ENCODE results near the gene ARHGAP26.

ARHGAP26 gene

DNA sequence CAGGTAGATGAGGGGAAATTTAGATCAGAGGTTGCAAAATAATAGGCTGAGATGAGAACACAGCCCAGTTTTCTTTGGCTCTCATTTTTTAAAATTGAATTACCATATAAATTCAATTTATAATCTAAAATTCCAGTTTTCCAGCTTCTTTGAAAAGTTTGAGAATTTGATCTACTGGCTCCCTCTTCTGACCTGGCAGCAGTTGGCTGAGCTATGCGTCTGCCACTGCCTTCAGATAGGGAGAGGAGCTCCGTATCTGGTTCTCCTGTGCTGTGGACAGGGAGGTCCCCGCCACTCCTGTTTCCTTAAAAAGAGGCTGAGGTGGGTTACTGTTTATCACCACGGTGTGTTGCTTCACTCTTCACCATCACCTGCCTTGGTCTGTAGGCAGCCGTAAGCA, 103.7 kb downstream of the ARHGAP26 start:
- no peak for DNase-seq (ENCODE audit: low spot score)

DNA sequence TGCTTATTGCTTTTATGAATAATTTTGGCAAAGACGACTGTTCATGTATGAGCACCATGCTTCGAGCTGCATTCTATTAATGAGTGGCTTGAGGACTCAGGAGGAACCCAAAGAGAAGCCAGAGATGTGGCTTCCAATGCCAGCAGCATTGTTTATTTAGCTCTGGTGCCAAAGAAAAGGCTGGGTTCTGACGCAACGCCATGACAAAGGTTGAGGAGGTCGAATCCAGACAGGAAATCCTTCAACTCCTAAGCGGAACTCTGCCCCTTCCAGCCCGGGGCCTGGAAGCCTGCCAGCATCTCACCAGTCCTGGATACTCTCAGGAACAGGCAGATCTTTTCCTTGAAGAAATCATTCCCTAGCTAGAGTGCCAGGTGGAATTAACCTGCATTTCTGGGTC, 104.4 kb downstream of the ARHGAP26 start:
- no peak for DNase-seq (ENCODE audit: low spot score)

DNA sequence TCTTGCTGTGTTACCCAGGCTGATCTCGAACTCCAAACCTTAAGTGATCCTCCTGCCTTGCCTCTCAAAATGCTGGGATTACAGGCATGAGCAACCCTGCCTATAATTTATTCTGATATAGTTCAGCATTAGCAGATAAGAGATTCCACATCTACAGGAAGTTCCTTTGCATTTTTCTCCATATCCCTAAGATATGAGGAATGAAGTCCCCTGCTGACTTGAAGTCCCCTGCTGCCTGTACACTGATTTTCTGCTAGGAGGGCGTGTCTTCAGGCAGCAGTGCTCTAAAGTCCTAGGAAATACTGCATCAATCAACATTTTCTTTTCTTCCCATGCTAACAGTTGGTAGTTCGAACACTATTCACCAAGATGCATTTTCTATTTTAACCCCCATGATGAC, 105.8 kb downstream of the ARHGAP26 start:
- DNase-seq (ENCODE audit: low spot score) = no peak

GRCh38 chr5:142876817-142877216, 106.6 kb downstream of the ARHGAP26 start:
- DNase-seq (ENCODE audit: low spot score) = no peak

DNA sequence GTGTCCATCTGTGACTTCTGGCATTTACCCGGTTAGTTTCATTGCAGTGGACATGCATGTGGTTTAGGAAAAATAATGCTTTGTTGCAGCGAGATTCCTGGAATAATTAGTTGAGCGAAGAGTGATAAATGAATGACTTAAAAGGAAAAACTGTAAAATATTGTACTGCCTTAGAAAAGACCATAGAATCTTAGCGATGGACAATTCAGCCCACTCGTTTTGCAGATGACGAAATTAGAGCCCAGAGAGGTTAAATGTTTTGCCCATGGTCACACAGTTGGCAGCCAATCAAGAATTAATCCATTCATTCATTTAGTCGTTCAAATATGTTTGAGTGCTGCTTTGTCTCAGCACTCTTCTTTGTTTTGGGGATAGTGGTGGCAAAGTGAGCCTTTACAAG, 107.9 kb downstream of the ARHGAP26 start:
- no peak for DNase-seq (ENCODE audit: low spot score)

DNA sequence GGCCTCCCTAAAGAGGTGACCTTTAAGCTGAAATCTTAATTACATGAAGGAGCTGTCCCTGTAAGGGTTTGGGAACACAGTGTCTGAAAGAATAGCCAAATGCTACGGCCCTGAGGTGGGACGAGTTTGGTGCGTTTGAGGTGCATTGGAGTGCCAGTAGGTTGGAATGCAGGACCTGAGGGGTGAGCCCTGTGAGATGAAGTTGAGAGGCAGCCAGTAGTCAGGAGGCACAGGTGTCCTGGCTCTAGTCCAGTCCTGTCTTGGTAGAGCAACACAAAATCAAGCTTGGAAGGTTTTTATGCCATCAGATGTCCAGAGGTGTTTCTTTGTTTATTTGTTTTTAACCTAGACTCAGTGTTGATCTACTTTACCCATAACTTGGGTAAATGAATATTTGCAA, 108.5 kb downstream of the ARHGAP26 start:
- DNase-seq (ENCODE audit: low spot score) = no peak

DNA sequence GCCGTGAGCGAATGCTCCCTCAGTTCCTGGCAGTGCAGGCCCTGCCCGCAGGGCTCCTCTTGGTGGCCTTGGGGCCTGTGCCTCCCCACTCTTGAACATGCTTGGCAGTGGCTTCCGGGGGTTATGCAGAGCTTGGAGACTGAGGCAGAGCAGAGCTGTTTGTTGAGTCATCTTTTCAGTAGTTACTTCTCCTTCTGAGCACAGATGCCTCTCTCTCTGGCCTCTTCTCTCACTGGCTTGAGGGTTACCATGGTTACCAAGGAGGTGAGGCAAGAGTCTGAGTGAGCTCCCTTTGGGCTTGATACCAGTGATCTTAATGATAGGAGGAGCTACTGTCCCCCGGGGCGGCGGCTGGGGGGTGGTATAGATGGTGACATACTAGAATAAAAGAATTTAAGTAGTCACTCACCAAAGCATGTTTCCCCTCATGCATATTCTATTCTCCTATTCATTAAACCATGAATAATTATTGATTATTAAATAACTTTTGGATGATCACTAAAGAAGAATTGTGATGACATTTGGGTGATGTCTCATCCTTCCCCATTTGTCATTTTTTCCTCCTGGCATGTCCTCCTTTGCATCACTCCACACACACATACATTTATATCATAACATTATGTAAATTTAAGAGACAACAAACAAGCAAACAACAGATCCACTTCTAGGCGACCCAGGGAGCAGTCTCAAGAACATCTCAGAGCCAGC, 111.1 kb downstream of the ARHGAP26 start:
- no peak for DNase-seq (ENCODE audit: low spot score)

DNA sequence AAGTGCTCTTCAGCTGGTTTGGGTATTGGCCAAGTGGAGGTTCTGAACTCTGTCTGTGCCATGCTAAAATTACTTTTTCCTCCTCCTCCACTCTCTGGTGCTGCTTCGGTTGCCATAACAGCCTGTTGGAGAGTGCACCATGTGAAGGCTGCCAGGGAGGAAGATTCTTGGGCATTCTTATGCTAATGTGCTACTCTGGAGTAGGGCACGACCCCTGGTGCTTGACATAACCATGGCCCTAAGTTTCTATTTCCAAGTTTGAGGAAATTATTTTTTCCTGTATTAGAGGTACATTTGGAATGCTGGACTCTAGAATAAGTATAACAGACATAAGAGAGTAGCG, 111.6 kb downstream of the ARHGAP26 start:
- no peak for DNase-seq (ENCODE audit: low spot score)

DNA sequence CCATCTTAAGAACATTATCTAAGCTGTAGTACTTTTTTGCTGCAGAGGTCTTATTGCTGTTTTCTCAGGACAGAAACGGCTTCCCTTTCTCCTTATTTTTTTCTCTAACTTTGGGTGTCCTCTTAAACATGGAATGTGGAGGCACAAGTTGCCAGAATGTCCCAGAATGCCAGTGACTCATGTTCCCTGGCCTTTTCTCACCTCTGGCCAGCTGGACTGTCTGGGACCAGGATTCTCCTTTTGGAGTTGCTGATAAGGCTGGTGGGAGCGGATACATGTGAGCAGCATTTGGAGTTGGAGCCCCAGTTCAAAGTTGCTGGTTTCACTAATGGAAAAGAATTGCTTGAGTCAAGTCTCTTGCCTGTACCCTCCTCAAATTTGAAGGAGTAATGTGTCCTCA, 112.8 kb downstream of the ARHGAP26 start:
- no peak for DNase-seq (ENCODE audit: low spot score)

DNA sequence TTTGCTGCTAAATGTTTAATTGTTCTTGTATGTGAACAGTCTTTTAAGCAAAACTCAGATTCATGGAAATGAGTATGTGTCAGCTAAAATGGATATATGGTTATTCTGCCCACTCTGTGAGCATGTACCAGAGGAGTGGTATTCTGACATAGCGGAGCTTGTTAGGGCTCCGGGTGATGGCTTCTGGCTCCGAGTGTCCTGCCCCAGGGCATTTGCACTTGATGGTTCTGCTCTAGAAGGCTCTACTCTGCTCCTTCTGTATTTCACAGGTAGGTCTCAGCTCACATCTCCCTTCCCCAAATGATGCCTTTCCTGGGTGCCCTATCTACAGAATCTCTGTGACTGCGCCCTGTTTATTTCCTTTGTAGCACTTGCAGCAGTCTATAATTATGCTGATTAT, 113.3 kb downstream of the ARHGAP26 start:
- DNase-seq (ENCODE audit: low spot score) = no peak

DNA sequence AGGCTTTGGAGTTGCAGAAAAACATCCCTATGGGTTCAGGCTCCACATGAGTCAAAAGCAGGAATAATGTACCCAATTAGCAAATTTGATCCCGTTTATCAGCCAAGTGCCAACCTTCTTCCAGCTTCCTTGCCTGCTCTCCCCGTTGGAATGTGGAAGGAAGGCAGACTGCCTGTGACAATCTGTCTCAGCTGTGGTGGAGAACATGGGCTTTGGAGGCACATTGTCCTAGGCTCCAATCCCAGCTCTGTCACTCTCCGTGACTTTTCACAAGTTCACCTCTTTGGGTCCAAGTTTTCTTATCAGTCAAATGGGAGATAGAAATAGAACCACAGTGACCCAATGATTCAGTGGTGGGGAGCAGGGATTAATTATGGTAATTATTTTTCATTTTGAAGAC, 113.9 kb downstream of the ARHGAP26 start:
- no peak for DNase-seq (ENCODE audit: low spot score)

DNA sequence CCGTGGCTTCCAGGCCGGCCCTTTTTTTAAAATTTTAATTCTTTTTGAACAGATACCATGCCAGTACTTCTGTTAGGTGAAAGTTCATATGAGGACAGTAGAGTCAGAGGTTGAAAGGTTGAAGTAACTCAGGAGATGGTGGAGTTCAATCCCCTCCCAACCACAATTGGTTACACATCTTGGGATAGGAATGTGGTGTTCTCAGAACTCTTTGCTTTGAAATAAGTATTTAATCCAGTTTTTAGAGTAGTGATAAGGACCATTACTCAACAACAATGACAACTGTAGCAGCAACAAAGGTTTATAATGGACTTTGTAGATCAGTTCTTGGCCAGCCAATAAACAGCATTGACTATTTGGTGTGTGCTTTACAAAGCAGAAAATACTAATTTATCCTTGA, 116.0 kb downstream of the ARHGAP26 start:
- DNase-seq (ENCODE audit: low spot score) = no peak

DNA sequence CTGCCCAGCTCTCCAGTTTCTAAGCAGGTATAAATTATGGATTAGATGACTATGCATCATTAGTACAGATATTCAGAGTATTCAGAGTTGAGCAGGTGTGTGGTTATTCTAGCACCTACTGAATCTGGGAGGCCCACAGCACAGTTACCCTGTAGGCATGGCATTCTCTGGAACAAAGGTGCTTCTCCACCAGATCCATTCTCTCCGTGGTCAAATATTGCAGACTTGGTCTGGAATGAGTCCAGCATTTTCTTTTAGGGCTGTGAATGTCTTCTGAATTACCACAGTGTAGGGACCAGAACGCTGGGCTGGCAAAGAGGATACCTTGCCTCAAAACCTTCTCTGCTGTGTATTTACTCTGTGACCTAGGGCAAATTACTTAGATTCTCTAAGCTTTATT, 116.8 kb downstream of the ARHGAP26 start:
- no peak for DNase-seq (ENCODE audit: low spot score)

GRCh38 chr5:142888469-142889085, 118.4 kb downstream of the ARHGAP26 start:
- peak; percentile 24 for DNase-seq (ENCODE audit: low spot score)

DNA sequence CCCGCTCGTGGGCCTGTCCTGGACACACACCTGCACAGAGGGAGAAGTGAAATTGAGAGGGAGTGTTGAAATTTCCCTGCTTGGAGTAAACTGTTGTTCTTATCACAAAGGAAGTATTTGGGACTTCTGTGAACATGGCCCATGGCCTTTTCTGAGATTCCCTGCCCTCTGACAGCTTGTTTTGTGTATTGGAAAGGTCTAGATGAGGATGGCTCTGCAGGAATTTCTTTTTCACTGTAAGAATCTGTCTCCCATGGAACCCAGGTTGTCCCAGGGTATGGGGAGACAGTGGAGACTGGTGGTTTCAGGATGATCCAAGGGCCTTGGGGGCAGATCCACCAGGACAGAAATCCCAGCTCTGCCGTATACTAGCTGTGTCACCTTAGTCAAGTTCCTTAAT, 121.8 kb downstream of the ARHGAP26 start:
- no peak for DNase-seq (ENCODE audit: low spot score)

DNA sequence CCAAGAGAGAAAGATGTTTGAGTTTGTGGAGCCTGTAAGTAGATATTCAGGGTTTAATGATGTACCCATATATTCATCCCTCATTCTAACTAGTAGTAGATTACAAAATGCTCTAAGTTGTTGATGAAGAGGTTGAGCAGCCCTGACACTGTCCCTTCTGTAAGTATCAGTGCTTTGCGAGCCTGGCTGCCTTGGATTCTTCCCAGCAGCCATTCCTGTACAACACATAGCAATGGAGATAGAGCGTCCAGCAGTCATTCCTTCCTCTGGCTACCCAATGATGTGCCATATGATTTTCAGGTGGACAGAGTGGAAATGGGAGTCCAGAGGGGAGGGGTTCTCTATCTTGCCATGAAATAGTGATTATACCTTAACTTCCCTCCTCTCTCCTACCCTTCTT, 124.1 kb downstream of the ARHGAP26 start:
- DNase-seq (ENCODE audit: low spot score) = no peak

DNA sequence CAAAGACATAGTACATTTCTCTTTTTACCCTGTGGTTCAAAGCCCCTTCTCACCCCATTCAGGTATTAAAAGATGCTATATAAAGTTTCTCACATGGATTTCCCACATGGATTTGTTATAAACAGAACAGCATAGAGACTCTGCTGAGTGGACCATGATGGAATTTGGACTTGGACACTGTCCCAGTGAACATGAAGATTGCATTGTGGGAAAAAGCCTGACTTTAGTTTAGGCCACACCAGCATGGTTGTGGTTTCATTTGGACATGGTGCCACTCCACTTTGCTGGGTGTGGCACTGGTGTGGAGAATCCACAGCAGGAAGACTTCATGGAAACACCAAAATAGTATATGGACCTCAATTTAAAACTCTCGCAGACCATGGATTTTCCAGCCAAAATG, 124.6 kb downstream of the ARHGAP26 start:
- no peak for DNase-seq (ENCODE audit: low spot score)

GRCh38 chr5:142896325-142897007, 126.3 kb downstream of the ARHGAP26 start:
- no peak for DNase-seq (ENCODE audit: low spot score)

GRCh38 chr5:142897328-142897727, 127.2 kb downstream of the ARHGAP26 start:
- no peak for DNase-seq (ENCODE audit: low spot score)

GRCh38 chr5:142900927-142901326, 130.8 kb downstream of the ARHGAP26 start:
- no peak for DNase-seq (ENCODE audit: low spot score)

GRCh38 chr5:142901476-142902185, 131.5 kb downstream of the ARHGAP26 start:
- no peak for DNase-seq (ENCODE audit: low spot score)

GRCh38 chr5:142902186-142902965, 132.2 kb downstream of the ARHGAP26 start:
- DNase-seq (ENCODE audit: low spot score) = no peak

Measured in hematopoietic multipotent progenitor cell treated with erythropoietin and hydrocortisone succinate and interleukin-3 and kit ligand, for 17 days (in vitro differentiated cells).